IPS-11a (cell line): Measurements from ENCODE around the gene TPSG1.

ENCODE experiments used
- H3K4me3 ChIP-seq: one replicate; pipeline ENCODE4 v1.5.1; 2013; ENCODE audit warnings: low read depth, low read length, control low read depth

Gene TPSG1

DNA sequence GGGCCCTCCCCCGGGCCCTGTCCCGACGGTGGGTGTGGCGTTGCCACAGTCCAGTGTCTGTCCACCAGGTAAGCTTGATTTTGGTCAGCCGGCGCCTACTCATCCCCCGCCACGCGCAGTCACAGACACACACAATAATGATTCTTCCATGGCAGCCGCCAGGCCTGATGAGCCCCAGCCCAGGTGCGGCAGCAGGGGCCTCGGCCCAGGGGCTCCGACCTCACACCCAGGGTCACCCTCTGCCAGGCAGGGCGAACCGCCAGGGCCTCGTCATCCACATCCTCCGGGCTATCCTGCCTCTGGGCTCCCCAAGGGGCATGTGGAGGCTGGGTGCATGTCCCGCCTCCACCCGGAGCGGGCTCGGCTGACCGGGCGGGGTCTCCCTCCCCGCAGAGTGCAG, 7.5 kb downstream of the TPSG1 start:
- no peak overlapping the region for H3K4me3 ChIP-seq

- no peak overlapping the region for H3K4me3 ChIP-seq
Measured at GRCh38 chr16:1216681-1217400, 8.2 kb downstream of the TPSG1 start.

DNA sequence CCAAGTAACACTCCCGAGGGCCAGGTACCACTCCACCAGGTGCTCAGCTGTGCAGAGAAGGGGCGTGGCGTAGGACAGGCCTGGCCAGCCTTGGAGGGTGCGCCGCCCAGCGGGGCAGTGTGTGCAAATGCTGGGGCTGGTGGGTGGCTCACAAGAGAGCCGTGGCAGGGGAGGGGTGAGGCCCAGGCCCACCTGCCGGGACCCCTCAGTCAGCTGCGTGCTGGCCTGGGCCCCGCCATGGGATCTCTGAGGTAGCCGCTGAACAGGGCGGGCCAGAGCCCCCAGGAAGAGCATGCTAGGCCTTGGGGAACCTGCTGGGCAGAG, 8.8 kb downstream of the TPSG1 start:
- H3K4me3 ChIP-seq, result no peak overlapping the region

GRCh38 chr16:1215574-1216295, 9.3 kb downstream of the TPSG1 start:
- H3K4me3 ChIP-seq, result no peak overlapping the region

DNA sequence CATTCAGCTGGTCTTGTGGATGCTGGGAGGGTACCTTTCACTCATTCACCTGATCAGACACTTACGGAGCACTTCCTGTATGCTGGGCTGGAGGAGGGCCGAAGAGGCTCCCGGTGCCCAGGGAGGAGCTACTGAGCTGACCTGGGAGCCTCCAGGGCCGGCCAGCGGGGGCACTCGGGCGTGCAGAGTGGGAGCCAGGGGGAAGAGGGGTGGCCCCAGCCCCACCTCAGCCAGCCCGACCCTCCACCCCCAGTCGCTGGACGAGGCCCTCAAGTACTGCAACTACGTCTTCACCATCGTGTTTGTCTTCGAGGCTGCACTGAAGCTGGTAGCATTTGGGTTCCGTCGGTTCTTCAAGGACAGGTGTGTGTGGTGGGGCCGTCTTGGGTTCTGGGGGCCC, 10.3 kb downstream of the TPSG1 start:
- H3K4me3 ChIP-seq, result no peak overlapping the region

DNA sequence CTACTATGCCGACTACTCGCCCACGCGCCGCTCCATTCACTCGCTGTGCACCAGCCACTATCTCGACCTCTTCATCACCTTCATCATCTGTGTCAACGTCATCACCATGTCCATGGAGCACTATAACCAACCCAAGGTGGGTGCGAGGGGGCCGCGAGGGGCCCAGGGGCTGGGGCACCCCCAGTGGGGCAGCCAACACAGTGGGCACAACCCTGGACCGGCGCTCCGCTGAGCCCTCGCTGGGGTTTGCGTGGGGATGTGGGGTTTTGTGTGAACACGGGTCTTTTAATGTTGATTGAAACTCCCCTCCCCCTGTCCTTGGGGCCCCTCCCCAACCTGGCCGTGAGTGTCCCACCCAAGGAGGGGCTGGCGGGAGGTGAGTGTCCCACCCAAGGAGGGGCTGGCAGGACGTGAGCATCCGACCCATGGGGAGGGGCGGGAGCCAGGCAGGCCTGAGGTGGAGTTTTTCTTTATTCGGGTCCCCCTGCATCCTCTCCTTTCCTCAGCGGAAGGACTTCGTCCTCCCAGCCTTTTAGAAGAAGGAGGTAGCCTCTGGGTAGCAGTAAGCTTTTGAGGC, 11.2 kb downstream of the TPSG1 start:
- H3K4me3 ChIP-seq, result no peak overlapping the region

GRCh38 chr16:1213231-1213630, 11.8 kb downstream of the TPSG1 start:
- no peak overlapping the region for H3K4me3 ChIP-seq

- no peak overlapping the region for H3K4me3 ChIP-seq
Measured at GRCh38 chr16:1212616-1213194, 12.4 kb downstream of the TPSG1 start.

- H3K4me3 ChIP-seq, result no peak overlapping the region
Measured at GRCh38 chr16:1211451-1212268, 13.4 kb downstream of the TPSG1 start.

DNA sequence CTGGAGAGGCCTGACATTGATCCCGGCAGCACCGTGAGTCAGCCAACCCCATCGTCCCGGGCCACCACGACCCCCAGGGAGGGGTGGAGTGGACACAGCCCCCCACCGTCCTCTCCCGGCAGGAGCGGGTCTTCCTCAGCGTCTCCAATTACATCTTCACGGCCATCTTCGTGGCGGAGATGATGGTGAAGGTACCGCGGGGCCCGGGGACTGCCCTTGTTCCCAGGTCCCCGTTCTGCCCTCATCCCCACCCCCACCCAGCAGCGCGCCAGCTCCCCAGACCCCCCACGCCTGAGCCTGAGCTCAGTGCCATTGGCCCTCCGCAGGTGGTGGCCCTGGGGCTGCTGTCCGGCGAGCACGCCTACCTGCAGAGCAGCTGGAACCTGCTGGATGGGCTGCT, 14.6 kb downstream of the TPSG1 start:
- H3K4me3 ChIP-seq, result no peak overlapping the region

- H3K4me3 ChIP-seq, result no peak overlapping the region
Measured at GRCh38 chr16:1209081-1209480, 16.0 kb downstream of the TPSG1 start.

GRCh38 chr16:1208239-1208830, 16.7 kb downstream of the TPSG1 start:
- no peak overlapping the region for H3K4me3 ChIP-seq

DNA sequence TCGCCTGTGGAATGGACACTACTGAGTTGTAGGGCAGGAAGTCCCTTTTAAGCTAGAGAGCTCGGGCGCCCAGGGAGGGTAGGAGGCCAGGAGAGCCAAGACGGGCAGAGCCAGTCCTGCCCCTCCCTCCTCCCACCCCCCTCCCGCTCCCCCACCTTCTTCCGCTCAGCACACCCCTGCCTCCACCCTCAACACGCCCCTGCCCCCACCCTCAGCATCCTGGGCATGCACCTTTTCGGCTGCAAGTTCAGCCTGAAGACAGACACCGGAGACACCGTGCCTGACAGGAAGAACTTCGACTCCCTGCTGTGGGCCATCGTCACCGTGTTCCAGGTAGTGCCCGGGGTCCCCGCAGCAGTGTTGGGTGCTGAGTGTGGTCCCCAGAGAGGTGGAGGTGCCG, 18.3 kb downstream of the TPSG1 start:
- H3K4me3 ChIP-seq, result no peak overlapping the region

DNA sequence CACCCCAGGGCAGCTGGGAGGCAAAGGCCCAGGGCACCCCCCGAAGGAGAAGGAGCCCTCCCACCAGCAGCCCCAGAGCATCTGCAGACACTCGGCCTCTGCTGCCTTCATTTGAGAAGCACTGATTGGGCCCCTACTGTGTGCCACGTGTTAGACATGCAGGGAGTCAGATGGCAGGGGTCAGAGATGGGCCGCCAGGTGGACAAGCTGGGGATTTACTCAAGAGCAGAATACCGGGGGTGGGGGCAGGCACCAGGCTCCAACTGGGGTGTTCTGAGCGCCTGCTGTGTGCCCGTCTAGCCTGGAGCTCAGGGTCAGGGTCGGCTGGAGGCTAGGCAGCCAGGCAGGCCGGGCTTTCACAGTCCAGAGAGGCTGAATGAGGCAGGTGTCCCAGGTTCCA, 18.7 kb downstream of the TPSG1 start:
- H3K4me3 ChIP-seq, result no peak overlapping the region

- no peak overlapping the region for H3K4me3 ChIP-seq
Measured at GRCh38 chr16:1204933-1205332, 20.1 kb downstream of the TPSG1 start.

DNA sequence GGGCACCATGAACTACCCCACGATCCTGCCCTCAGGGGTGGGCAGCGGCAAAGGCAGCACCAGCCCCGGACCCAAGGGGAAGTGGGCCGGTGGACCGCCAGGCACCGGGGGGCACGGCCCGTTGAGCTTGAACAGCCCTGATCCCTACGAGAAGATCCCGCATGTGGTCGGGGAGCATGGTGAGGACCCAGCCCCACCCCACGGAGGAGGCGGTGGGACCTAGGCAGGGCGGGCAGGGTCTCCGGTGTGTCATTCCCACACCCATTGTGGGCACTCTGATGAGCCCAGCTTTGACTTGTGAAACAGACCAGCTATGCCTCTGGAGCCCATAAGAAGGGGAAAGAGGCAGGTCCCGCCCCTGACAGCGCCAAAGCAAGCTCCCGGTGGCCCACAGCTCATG, 22.8 kb downstream of the TPSG1 start:
- H3K4me3 ChIP-seq, result no peak overlapping the region

- no peak overlapping the region for H3K4me3 ChIP-seq
Measured at GRCh38 chr16:1201444-1201843, 23.6 kb downstream of the TPSG1 start.

- H3K4me3 ChIP-seq, result no peak overlapping the region
Measured at GRCh38 chr16:1200014-1200627, 24.9 kb downstream of the TPSG1 start.

GRCh38 chr16:1199347-1200013, 25.6 kb downstream of the TPSG1 start:
- H3K4me3 ChIP-seq, result no peak overlapping the region
